SK-N-SH (cell line): ENCODE measurements around the gene CHST11. TPM values are rescaled to one million over a fixed set of nuclear protein-coding genes. Genes with fewer than 3 reads are reported as not detected.

ENCODE experiments used
- CTCF ChIA-PET: fragments of 300-600, 350-600 bp; formaldehyde crosslinking; extraction: SDS; loops from one replicate; lab custom pipeline; 2021; lab: Yijun Ruan, JAX
- POLR2A ChIA-PET: fragments of 350-600 bp; sonication (Branson Sonifier 250); formaldehyde crosslinking; extraction: SDS; loops from one replicate; lab custom pipeline; 2020; ENCODE audit warnings: antibody characterized with exemption, inconsistent platforms; lab: Yijun Ruan, JAX
- DNase-seq: peaks from one replicate; pipeline ENCODE4 v3.0.0; 2012
- H2AFZ ChIP-seq: fragments of 200-600 bp; sonication (generic); 2 replicates; pipeline ENCODE4 v1.8.1; 2016; ENCODE audit warnings: antibody characterized with exemption, mild to moderate bottlenecking, low read depth
- H3F3A ChIP-seq: fragments of 200-600 bp; sonication (generic); replicated peaks from 2 replicates; pipeline ENCODE3; 2016; ENCODE audit warnings: antibody characterized with exemption, mild to moderate bottlenecking; ENCODE audit not compliant: insufficient read depth
- H3K27ac ChIP-seq, 2 experiments: fragments of 200-500 bp in 1 of 2; fragments of 200-600 bp in 1 of 2; sonication (Bioruptor generic) in 1 of 2; sonication (generic), shearing (Covaris generic) in 1 of 2; 2 replicates each; pipeline versions ENCODE4 v1.5.1 to v1.6.1; 2014 to 2016; ENCODE audit warnings: low read depth in 2 of 2, inconsistent platforms in 1 of 2, low read length in 1 of 2, mild to moderate bottlenecking in 1 of 2, mixed read lengths in 1 of 2
- H3K27me3 ChIP-seq: fragments of 200-600 bp; sonication (generic), shearing (Covaris generic); 2 replicates; pipeline ENCODE4 v1.6.1; 2016; ENCODE audit warnings: mixed run types; ENCODE audit not compliant: insufficient read depth
- H3K36me3 ChIP-seq, 2 experiments: fragments of 200-500 bp in 1 of 2; fragments of 200-600 bp in 1 of 2; sonication (Bioruptor generic) in 1 of 2; sonication (generic) in 1 of 2; replicated peaks in 1 of 2; 2 replicates each; pipeline versions ENCODE3 to v1.5.1; 2014 to 2016; ENCODE audit warnings: low read length in 1 of 2, mild to moderate bottlenecking in 1 of 2; ENCODE audit not compliant: insufficient read depth in 2 of 2, control insufficient read depth in 1 of 2
- H3K4me1 ChIP-seq, 2 experiments: fragments of 200-500 bp in 1 of 2; fragments of 200-600 bp in 1 of 2; sonication (Bioruptor generic) in 1 of 2; sonication (generic), shearing (Covaris generic) in 1 of 2; 2 replicates each; pipeline versions ENCODE4 v1.5.1 to v1.6.1; 2014 to 2016; ENCODE audit warnings: low read depth in 1 of 2, low read length in 1 of 2, mixed run types in 1 of 2; ENCODE audit not compliant: insufficient read depth in 2 of 2, control insufficient read depth in 1 of 2
- H3K4me2 ChIP-seq: fragments of 200-600 bp; sonication (generic), shearing (Covaris generic); 2 replicates; pipeline ENCODE4 v1.6.1; 2017; ENCODE audit warnings: mixed run types
- H3K4me3 ChIP-seq, 2 experiments: fragments of 200-500 bp in 1 of 2; fragments of 200-600 bp in 1 of 2; sonication (Bioruptor generic) in 1 of 2; sonication (generic), shearing (Covaris generic) in 1 of 2; 2 replicates each; pipeline versions ENCODE4 v1.5.1 to v1.8.1; 2014 to 2016; ENCODE audit warnings: low read depth in 2 of 2, inconsistent platforms in 1 of 2, low read length in 1 of 2, mild to moderate bottlenecking in 1 of 2, mixed read lengths in 1 of 2, moderate library complexity in 1 of 2
- H3K79me2 ChIP-seq: fragments of 200-600 bp; sonication (generic); 2 replicates; pipeline ENCODE4 v1.8.1; 2017; ENCODE audit warnings: mild to moderate bottlenecking; ENCODE audit not compliant: insufficient read depth
- H3K9ac ChIP-seq: fragments of 200-600 bp; sonication (generic); 2 replicates; pipeline ENCODE4 v1.6.1; 2017; ENCODE audit warnings: mixed run types
- H3K9me2 ChIP-seq: fragments of 200-600 bp; sonication (generic); 2 replicates; pipeline ENCODE4 v1.6.1; 2017; ENCODE audit warnings: mixed run types
- H3K9me3 ChIP-seq: fragments of 200-600 bp; sonication (generic); 2 replicates; pipeline ENCODE4 v1.6.1; 2017; ENCODE audit warnings: mixed run types, mild to moderate bottlenecking, moderate library complexity
- H4K20me1 ChIP-seq: fragments of 200-600 bp; sonication (generic); 2 replicates; pipeline ENCODE4 v1.6.1; 2017; ENCODE audit warnings: mild to moderate bottlenecking, mixed run types; ENCODE audit not compliant: insufficient read depth
- EP300 ChIP-seq, 2 experiments: IDR thresholded peaks; 2 replicates each; pipeline versions ENCODE4 v1.4.0 to v1.6.1; 2012; ENCODE audit warnings: borderline replicate concordance in 1 of 2, low read depth in 1 of 2, low read length in 1 of 2
- EZH2phosphoT487 ChIP-seq: fragments of 200-600 bp; sonication (generic); IDR thresholded peaks from 2 replicates; pipeline ENCODE4 v1.6.1; 2017; ENCODE audit warnings: low read depth, mixed run types, mild to moderate bottlenecking, antibody characterized with exemption, moderate library complexity, borderline replicate concordance
- FOSL2 ChIP-seq: IDR thresholded peaks from 2 replicates; pipeline ENCODE4 v1.4.0; 2012; ENCODE audit warnings: low read depth, mild to moderate bottlenecking, moderate library complexity, borderline replicate concordance
- FOXM1 ChIP-seq: IDR thresholded peaks from 2 replicates; pipeline ENCODE4 v1.4.0; 2012; ENCODE audit warnings: low read depth, mild to moderate bottlenecking
- GATA2 ChIP-seq: sonication (generic); formaldehyde crosslinking; IDR thresholded peaks from 2 replicates; pipeline ENCODE4 v1.5.0; 2020; ENCODE audit warnings: mild to moderate bottlenecking, missing genetic modification reagents
- MAX ChIP-seq: IDR thresholded peaks from 2 replicates; pipeline ENCODE4 v1.4.0; 2012; ENCODE audit warnings: low read depth
- NFIC ChIP-seq: IDR thresholded peaks from 2 replicates; pipeline ENCODE4 v1.4.0; 2012; ENCODE audit warnings: borderline replicate concordance
- PBX3 ChIP-seq: IDR thresholded peaks from 2 replicates; pipeline ENCODE4; 2012
- RAD21 ChIP-seq: IDR thresholded peaks from 2 replicates; pipeline ENCODE4 v1.6.1; 2012; ENCODE audit warnings: mild to moderate bottlenecking, low read length
- SMC3 ChIP-seq: IDR thresholded peaks from 2 replicates; pipeline ENCODE4 v1.6.1; 2012; ENCODE audit warnings: low read depth, low read length, improper control_type of control experiment
- TAF1 ChIP-seq: IDR thresholded peaks from 2 replicates; pipeline ENCODE4 v1.6.1; 2012; ENCODE audit warnings: low read depth, mild to moderate bottlenecking, low read length, moderate library complexity, borderline replicate concordance
- USF1 ChIP-seq: IDR thresholded peaks from 2 replicates; pipeline ENCODE4 v1.4.0; 2012; ENCODE audit warnings: low read depth, borderline replicate concordance
- YY1 ChIP-seq: IDR thresholded peaks from 2 replicates; pipeline ENCODE4 v1.4.0; 2012; ENCODE audit warnings: low read depth, mild to moderate bottlenecking
- ZBTB33 ChIP-seq: IDR thresholded peaks from 2 replicates; pipeline ENCODE4 v1.4.0; 2012; ENCODE audit warnings: low read depth, borderline replicate concordance
- WGBS: methylation state at CpG from one replicate; pipeline ENCODE4 v1.1.6; 2017; ENCODE audit warnings: low lambda C conversion rate; 5-methylcytosine and 5-hydroxymethylcytosine counted together
- polyA plus RNA-seq, 3 experiments: library from polyadenylated mRNA; depleted of rRNA; stranded (reverse); fragments of >200 nt; gene quantifications; 2 replicates each; pipeline ENCODE4 v1.2.3, GENCODE V29; 2012

The CHST11 gene
- polyA plus RNA-seq, 1 of the 3 experiments (the other 2 are of a cell fraction): 18.6 TPM

GRCh38 chr12:104516821-104517220, 60.1 kb downstream of the CHST11 start:
- H3K27me3 ChIP-seq: no peaks in the 10 kb centered on the region
- ChIA-PET CTCF (interaction anchor here (0.7 to 1.6 kb wide), 3 partner anchors 11 to 147 kb away, joined by 3 read pairs; no protein-coding TSS in a partner anchor), POLR2A (no interaction called here)

More at GRCh38 chr12:104516821-104517220, 60.1 kb downstream of the CHST11 start:
- no peak for DNase-seq
- Histone ChIP-seq H3K9me3 (no peaks in the 10 kb centered on the region), H3K36me3 (no peaks in the 10 kb centered on the region), H2AFZ (no peak overlapping the region), H3K9ac (no peak overlapping the region), H3K4me3 (no peak overlapping the region), H3F3A (no peaks in the 10 kb centered on the region), H3K4me1 (peaks cover 0 to 22% of the 10 kb centered on the region in 2 experiments; a peak in 2 of 4 replicates), H3K79me2 (no peaks in the 10 kb centered on the region), H4K20me1 (no peaks in the 10 kb centered on the region), H3K27ac (no peak overlapping the region), H3K9me2 (no peaks in the 10 kb centered on the region), H3K4me2 (no peak overlapping the region)
- TF ChIP-seq YY1 (no peak), USF1 (no peak), PBX3 (no peak), FOXM1 (no peak), TAF1 (no peak), SMC3 (no peak), NFIC (no peak), RAD21 (no peak), EZH2phosphoT487 (no peak), FOSL2 (no peak), GATA2 (no peak), MAX (no peak), EP300 (IDR thresholded peaks at IDR 0.05; ENCODE audit: borderline replicate concordance in 1 of 2, low read depth in 1 of 2, low read length in 1 of 2) (no peak), ZBTB33 (no peak)
- 89% methylated on average over 1 of the region's 1 CpG for WGBS
